ENCODE measurements around the gene REEP6.
"Not testable (repeated sequence)": the region's sequence is repeated elsewhere in the genome, so short reads cannot be mapped to it uniquely, and the experiment has no call there.

DNA sequence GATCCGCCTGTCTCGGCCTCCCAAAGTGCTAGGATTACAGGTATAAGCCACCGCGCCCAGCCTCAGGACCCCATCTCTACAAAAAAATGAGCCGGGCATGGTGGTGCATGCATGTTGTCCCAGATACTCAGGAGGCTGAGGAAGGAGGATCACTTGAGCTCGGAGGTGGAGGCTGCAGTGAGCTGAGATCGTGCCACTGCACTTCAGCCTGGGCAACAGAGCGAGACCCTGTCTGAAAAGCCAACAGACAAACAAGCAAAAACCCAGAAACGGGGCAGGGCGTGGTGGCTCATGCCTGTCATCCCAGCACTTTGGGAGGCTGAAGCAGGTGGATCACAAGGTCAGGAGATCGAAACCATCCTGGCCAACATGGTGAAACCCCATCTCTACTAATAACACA is 39.9 kb downstream of the REEP6 start:
- TF ChIP-seq, protein P1, sequence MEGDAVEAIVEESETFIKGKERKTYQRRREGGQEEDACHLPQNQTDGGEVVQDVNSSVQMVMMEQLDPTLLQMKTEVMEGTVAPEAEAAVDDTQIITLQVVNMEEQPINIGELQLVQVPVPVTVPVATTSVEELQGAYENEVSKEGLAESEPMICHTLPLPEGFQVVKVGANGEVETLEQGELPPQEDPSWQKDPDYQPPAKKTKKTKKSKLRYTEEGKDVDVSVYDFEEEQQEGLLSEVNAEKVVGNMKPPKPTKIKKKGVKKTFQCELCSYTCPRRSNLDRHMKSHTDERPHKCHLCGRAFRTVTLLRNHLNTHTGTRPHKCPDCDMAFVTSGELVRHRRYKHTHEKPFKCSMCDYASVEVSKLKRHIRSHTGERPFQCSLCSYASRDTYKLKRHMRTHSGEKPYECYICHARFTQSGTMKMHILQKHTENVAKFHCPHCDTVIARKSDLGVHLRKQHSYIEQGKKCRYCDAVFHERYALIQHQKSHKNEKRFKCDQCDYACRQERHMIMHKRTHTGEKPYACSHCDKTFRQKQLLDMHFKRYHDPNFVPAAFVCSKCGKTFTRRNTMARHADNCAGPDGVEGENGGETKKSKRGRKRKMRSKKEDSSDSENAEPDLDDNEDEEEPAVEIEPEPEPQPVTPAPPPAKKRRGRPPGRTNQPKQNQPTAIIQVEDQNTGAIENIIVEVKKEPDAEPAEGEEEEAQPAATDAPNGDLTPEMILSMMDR (IDR thresholded peaks at IDR 0.05), result not testable (repeated sequence)
- not testable (repeated sequence) for TF ChIP-seq POLR2A (IDR thresholded peaks at IDR 0.05)

Data from body of pancreas (tissue), 4 donors.